HEK293 (cell line): ENCODE data around the gene GCNA.

Experiments used
- ZNF350 ChIP-seq: fragments of 450-650 bp; formaldehyde crosslinking; IDR thresholded peaks from 2 replicates; pipeline ENCODE4 v1.5.0; 2017; ENCODE audit warnings: missing biosample characterization, mild to moderate bottlenecking, missing genetic modification characterization
- TF ChIP-seq, protein P1 (sequence below): fragments of 450-650 bp; formaldehyde crosslinking; IDR thresholded peaks from 2 replicates; pipeline ENCODE4 v1.5.1; 2016; ENCODE audit warnings: missing biosample characterization, missing genetic modification characterization
- TF ChIP-seq, protein P2 (sequence below): fragments of 450-650 bp; formaldehyde crosslinking; IDR thresholded peaks from 2 replicates; pipeline ENCODE4 v1.5.1; 2016; ENCODE audit warnings: missing biosample characterization, missing genetic modification characterization, borderline replicate concordance

DNA sequence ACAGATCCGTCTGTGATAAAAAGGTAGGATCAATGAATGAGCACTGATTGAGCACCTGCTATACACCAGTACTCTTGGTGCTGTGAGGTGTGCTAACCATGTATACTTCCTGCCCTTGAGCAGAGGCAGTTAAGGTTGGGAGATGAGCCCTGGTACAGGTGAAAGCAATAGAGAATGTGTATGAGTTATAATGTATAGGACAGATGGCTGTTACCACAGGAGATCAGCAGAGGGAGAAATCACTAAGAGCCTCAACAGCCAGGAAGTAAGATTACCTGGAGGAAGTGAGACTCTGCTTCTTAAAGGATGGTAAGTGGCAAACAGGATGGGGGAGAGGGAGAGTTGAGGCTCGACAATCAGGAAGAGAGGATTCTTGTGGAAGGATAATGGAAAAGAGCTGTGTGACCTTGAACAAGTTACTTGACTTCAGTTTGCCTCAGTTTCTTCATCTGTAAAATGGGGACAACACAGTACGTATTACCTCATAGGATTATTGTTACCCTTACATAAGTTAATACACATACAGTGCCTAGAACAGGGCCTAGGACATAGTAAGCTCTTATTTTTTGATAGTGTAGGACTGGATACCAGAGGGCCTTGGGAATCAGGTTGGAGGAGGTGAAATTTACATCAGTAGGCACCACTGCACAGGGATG is 31.0 kb downstream of the GCNA start:
- TF ChIP-seq, protein P1, sequence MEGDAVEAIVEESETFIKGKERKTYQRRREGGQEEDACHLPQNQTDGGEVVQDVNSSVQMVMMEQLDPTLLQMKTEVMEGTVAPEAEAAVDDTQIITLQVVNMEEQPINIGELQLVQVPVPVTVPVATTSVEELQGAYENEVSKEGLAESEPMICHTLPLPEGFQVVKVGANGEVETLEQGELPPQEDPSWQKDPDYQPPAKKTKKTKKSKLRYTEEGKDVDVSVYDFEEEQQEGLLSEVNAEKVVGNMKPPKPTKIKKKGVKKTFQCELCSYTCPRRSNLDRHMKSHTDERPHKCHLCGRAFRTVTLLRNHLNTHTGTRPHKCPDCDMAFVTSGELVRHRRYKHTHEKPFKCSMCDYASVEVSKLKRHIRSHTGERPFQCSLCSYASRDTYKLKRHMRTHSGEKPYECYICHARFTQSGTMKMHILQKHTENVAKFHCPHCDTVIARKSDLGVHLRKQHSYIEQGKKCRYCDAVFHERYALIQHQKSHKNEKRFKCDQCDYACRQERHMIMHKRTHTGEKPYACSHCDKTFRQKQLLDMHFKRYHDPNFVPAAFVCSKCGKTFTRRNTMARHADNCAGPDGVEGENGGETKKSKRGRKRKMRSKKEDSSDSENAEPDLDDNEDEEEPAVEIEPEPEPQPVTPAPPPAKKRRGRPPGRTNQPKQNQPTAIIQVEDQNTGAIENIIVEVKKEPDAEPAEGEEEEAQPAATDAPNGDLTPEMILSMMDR: no peak
- no peak for TF ChIP-seq ZNF350 (tag by site-specific recombination)
- TF ChIP-seq, protein P2, sequence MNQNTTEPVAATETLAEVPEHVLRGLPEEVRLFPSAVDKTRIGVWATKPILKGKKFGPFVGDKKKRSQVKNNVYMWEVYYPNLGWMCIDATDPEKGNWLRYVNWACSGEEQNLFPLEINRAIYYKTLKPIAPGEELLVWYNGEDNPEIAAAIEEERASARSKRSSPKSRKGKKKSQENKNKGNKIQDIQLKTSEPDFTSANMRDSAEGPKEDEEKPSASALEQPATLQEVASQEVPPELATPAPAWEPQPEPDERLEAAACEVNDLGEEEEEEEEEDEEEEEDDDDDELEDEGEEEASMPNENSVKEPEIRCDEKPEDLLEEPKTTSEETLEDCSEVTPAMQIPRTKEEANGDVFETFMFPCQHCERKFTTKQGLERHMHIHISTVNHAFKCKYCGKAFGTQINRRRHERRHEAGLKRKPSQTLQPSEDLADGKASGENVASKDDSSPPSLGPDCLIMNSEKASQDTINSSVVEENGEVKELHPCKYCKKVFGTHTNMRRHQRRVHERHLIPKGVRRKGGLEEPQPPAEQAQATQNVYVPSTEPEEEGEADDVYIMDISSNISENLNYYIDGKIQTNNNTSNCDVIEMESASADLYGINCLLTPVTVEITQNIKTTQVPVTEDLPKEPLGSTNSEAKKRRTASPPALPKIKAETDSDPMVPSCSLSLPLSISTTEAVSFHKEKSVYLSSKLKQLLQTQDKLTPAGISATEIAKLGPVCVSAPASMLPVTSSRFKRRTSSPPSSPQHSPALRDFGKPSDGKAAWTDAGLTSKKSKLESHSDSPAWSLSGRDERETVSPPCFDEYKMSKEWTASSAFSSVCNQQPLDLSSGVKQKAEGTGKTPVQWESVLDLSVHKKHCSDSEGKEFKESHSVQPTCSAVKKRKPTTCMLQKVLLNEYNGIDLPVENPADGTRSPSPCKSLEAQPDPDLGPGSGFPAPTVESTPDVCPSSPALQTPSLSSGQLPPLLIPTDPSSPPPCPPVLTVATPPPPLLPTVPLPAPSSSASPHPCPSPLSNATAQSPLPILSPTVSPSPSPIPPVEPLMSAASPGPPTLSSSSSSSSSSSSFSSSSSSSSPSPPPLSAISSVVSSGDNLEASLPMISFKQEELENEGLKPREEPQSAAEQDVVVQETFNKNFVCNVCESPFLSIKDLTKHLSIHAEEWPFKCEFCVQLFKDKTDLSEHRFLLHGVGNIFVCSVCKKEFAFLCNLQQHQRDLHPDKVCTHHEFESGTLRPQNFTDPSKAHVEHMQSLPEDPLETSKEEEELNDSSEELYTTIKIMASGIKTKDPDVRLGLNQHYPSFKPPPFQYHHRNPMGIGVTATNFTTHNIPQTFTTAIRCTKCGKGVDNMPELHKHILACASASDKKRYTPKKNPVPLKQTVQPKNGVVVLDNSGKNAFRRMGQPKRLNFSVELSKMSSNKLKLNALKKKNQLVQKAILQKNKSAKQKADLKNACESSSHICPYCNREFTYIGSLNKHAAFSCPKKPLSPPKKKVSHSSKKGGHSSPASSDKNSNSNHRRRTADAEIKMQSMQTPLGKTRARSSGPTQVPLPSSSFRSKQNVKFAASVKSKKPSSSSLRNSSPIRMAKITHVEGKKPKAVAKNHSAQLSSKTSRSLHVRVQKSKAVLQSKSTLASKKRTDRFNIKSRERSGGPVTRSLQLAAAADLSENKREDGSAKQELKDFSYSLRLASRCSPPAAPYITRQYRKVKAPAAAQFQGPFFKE (tag by site-specific recombination): no peak
